H9 (cell line): ENCODE results near the gene COL4A2. TPM values are rescaled to one million over a fixed set of nuclear protein-coding genes. Genes with fewer than 3 reads are reported as not detected.

Source experiments
- DNase-seq: peaks from one replicate; pipeline ENCODE4 v3.0.0-alpha.2; 2017
- H2AFZ ChIP-seq: one replicate; pipeline ENCODE4 v1.6.1; 2013; ENCODE audit warnings: mild to moderate bottlenecking, low read length, control low read depth, moderate library complexity
- H2AK5ac ChIP-seq: 2 replicates; pipeline ENCODE4 v1.6.1; 2013; ENCODE audit warnings: low read length, control low read depth, mixed read lengths; ENCODE audit not compliant: insufficient read length
- H2BK120ac ChIP-seq: one replicate; pipeline ENCODE4 v1.6.1; 2013; ENCODE audit warnings: low read depth, mild to moderate bottlenecking, low read length, control low read depth, inconsistent platforms; ENCODE audit not compliant: poor library complexity, severe bottlenecking
- H2BK12ac ChIP-seq: 2 replicates; pipeline ENCODE4 v1.6.1; 2013; ENCODE audit warnings: low read length, control low read depth, mixed read lengths, low read depth; ENCODE audit not compliant: insufficient read length
- H2BK15ac ChIP-seq: 2 replicates; pipeline ENCODE4 v1.6.1; 2013; ENCODE audit warnings: low read depth, low read length, control low read depth
- H2BK20ac ChIP-seq: one replicate; pipeline ENCODE4 v1.6.1; 2013; ENCODE audit warnings: low read depth, mild to moderate bottlenecking, low read length, control low read depth, inconsistent platforms; ENCODE audit not compliant: poor library complexity, severe bottlenecking
- H2BK5ac ChIP-seq: 2 replicates; pipeline ENCODE4 v1.6.1; 2013; ENCODE audit warnings: low read length, control low read depth, mixed read lengths; ENCODE audit not compliant: insufficient read length
- H3K14ac ChIP-seq: 2 replicates; pipeline ENCODE4 v1.6.1; 2013; ENCODE audit warnings: low read length, control low read depth; ENCODE audit not compliant: insufficient read depth
- H3K18ac ChIP-seq: 2 replicates; pipeline ENCODE4 v1.6.1; 2013; ENCODE audit warnings: low read depth, mild to moderate bottlenecking, mixed read lengths, low read length, control low read depth; ENCODE audit not compliant: insufficient read length
- H3K23ac ChIP-seq: 2 replicates; pipeline ENCODE4 v1.6.1; 2013; ENCODE audit warnings: low read length, control low read depth, mixed read lengths, low read depth; ENCODE audit not compliant: insufficient read length
- H3K23me2 ChIP-seq: 2 replicates; pipeline ENCODE4 v1.6.1; 2013; ENCODE audit warnings: low read depth, mild to moderate bottlenecking, mixed read lengths, low read length, control low read depth; ENCODE audit not compliant: insufficient read length, poor library complexity, severe bottlenecking
- H3K27ac ChIP-seq: 2 replicates; pipeline ENCODE4 v1.5.1; 2013; ENCODE audit warnings: low read length, control low read depth, mixed read lengths, low read depth; ENCODE audit not compliant: insufficient read length
- H3K27me3 ChIP-seq: 2 replicates; pipeline ENCODE4 v1.6.1; 2013; ENCODE audit warnings: low read length, control low read depth, inconsistent platforms; ENCODE audit not compliant: insufficient read depth
- H3K4ac ChIP-seq: 2 replicates; pipeline ENCODE4 v1.6.1; 2013; ENCODE audit warnings: low read depth, mild to moderate bottlenecking, control low read depth, inconsistent platforms, low read length, moderate library complexity
- H3K4me1 ChIP-seq: 2 replicates; pipeline ENCODE4 v1.6.1; 2013; ENCODE audit warnings: low read length, control low read depth, inconsistent platforms; ENCODE audit not compliant: insufficient read depth
- H3K4me2 ChIP-seq: 2 replicates; pipeline ENCODE4 v1.6.1; 2013; ENCODE audit warnings: low read length, control low read depth, mixed read lengths; ENCODE audit not compliant: insufficient read length, insufficient read depth
- H3K56ac ChIP-seq: 2 replicates; pipeline ENCODE4 v1.6.1; 2013; ENCODE audit warnings: low read depth, mild to moderate bottlenecking, mixed read lengths, low read length, control low read depth; ENCODE audit not compliant: insufficient read length
- H3K79me1 ChIP-seq: 2 replicates; pipeline ENCODE4 v1.6.1; 2013; ENCODE audit warnings: low read depth, mild to moderate bottlenecking, moderate library complexity, low read length, control low read depth, inconsistent platforms; ENCODE audit not compliant: insufficient read depth, poor library complexity, severe bottlenecking
- H3K79me2 ChIP-seq: 2 replicates; pipeline ENCODE4 v1.6.1; 2013; ENCODE audit warnings: low read length, control low read depth, inconsistent platforms; ENCODE audit not compliant: insufficient read depth
- H3K9ac ChIP-seq: 2 replicates; pipeline ENCODE4 v1.6.1; 2013; ENCODE audit warnings: low read length, control low read depth, mixed read lengths; ENCODE audit not compliant: insufficient read length; ENCODE audit errors: extremely low read depth
- H3K9me3 ChIP-seq: one replicate; pipeline ENCODE4 v1.6.1; 2013; ENCODE audit warnings: low read depth, low read length, inconsistent platforms; ENCODE audit not compliant: control insufficient read depth
- H3T11ph ChIP-seq: one replicate; pipeline ENCODE4 v1.6.1; 2013; ENCODE audit warnings: mild to moderate bottlenecking, low read length, control low read depth, inconsistent platforms
- H4K20me1 ChIP-seq: one replicate; pipeline ENCODE4 v1.6.1; 2013; ENCODE audit not compliant: control insufficient read depth, insufficient read length, insufficient read depth
- H4K5ac ChIP-seq: 2 replicates; pipeline ENCODE4 v1.6.1; 2013; ENCODE audit warnings: low read depth, mild to moderate bottlenecking, mixed read lengths, low read length, control low read depth; ENCODE audit not compliant: insufficient read length
- H4K8ac ChIP-seq: replicated peaks from 2 replicates; pipeline ENCODE4 v1.6.1; 2013; ENCODE audit warnings: low read length, control low read depth, mixed read lengths, low read depth; ENCODE audit not compliant: insufficient read length
- H4K91ac ChIP-seq: 2 replicates; pipeline ENCODE4 v1.6.1; 2013; ENCODE audit warnings: low read depth, mild to moderate bottlenecking, moderate library complexity, mixed read lengths, low read length, control low read depth; ENCODE audit not compliant: insufficient read length
- H3K27ac Mint-ChIP-seq, 3 experiments: 2 replicates in 2 of 3; 3 replicates in 1 of 3; pipeline ENCODE4 v1.8.0; 2020 to 2021; ENCODE audit warnings: mixed read lengths in 3 of 3, mild to moderate bottlenecking in 1 of 3, moderate library complexity in 1 of 3
- H3K27me3 Mint-ChIP-seq: 2 replicates; pipeline ENCODE4 v1.8.0; 2021; ENCODE audit warnings: low read depth, mild to moderate bottlenecking, moderate library complexity, mixed read lengths
- H3K36me3 Mint-ChIP-seq, 3 experiments: 2 replicates in 2 of 3; 3 replicates in 1 of 3; pipeline ENCODE4 v1.8.0; 2020 to 2021; ENCODE audit warnings: low read depth in 3 of 3, mixed read lengths in 3 of 3; ENCODE audit not compliant: insufficient read depth in 1 of 3
- H3K4me1 Mint-ChIP-seq, 2 experiments: 2 replicates each; pipeline ENCODE4 v1.8.0; 2020; ENCODE audit warnings: mixed read lengths in 2 of 2
- H3K4me3 Mint-ChIP-seq, 2 experiments: 2 replicates in 1 of 2; 3 replicates in 1 of 2; pipeline ENCODE4 v1.8.0; 2020 to 2021; ENCODE audit warnings: mild to moderate bottlenecking in 2 of 2, mixed read lengths in 2 of 2, moderate library complexity in 1 of 2
- H3K9me3 Mint-ChIP-seq, 2 experiments: 2 replicates in 1 of 2; 3 replicates in 1 of 2; pipeline ENCODE4 v1.8.0; 2020; ENCODE audit warnings: mild to moderate bottlenecking in 2 of 2, mixed read lengths in 2 of 2, moderate library complexity in 1 of 2
- WGBS: extraction: QIAGEN DNeasy Blood & Tissue Kit; methylation state at CpG from one replicate; pipeline ENCODE4 v1.1.7; 2013; ENCODE audit warnings: missing lambda C conversion rate, low lambda C conversion rate, mixed read lengths; ENCODE audit not compliant: insufficient read length; ENCODE audit errors: extremely low coverage; 5-methylcytosine and 5-hydroxymethylcytosine counted together
- total RNA-seq: library from RNA; stranded (reverse); gene quantifications from 2 replicates; pipeline ENCODE4 v1.2.1, GENCODE V29; 2021
- TF ChIP-seq, protein P1 (sequence below): fragments of 200-600 bp; sonication (generic); conservative IDR thresholded peaks from 3 replicates; pipeline ENCODE4 v1.8.0; 2021; ENCODE audit warnings: antibody characterized with exemption, mild to moderate bottlenecking

COL4A2 gene
- total RNA-seq, 1 experiment from 2014 or later: 76.5 TPM

DNA sequence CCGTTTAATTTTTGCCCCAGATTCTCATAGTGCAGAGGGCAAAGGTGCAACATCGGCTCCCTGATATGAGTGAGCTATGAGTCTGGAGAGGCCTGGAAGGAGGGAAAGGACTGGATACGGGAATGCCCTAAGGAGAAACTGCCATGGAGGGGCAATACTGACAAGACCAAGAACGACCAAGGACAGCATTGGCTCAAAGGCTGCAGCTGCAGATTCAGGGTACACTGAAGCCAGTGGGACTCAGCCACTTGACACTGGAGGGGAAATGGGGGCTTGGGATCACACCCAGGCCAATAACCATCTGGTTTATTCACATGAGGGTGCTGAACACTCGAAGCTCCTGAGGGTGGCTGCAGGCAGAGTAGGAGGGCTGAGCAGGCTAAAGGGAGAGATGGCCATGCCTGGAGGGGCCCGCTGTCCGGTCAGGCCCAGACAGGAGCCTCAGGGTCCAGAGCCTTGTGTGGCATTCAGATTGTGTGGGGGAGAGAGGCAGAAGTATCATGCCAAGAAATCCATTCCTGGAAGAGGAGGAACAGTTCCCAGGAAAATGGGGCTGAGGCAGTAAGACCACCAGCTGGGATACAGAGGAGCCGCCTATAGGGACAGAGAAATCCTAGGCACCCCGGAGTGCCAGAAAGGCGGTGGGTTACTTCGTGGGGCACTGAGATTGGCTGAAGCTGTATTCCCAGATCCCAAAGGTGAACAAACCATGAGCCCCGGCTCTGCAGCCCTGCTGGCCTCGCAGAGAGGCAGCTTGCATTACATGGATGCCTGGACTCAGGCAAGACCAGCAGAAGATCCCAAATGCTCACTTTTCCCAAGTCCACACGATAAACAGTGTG is 20.9 kb upstream of the COL4A2 start:
- Histone ChIP-seq H2BK20ac (no peak overlapping the region), H3K9me3 (no peaks in the 10 kb centered on the region), H3K27ac (no peak overlapping the region), H2AFZ (no peak overlapping the region), H3K4ac (no peak overlapping the region), H3K56ac (no peak overlapping the region), H3K4me2 (no peak overlapping the region), H3T11ph (no peak overlapping the region), H3K18ac (no peak overlapping the region), H2AK5ac (no peak overlapping the region), H4K20me1 (no peaks in the 10 kb centered on the region), H3K79me1 (no peaks in the 10 kb centered on the region), H3K27me3 (no peaks in the 10 kb centered on the region), H2BK5ac (no peak overlapping the region), H3K79me2 (no peaks in the 10 kb centered on the region; the same call in 1 of the 2 replicates), H3K9ac (no peak overlapping the region), H3K14ac (no peak overlapping the region), H2BK120ac (no peak overlapping the region), H3K4me1 (no peaks in the 10 kb centered on the region), H3K23ac (no peak overlapping the region), H2BK15ac (no peak overlapping the region), H4K8ac (no peak overlapping the region), H2BK12ac (no peak overlapping the region), H3K23me2 (no peaks in the 10 kb centered on the region), H4K91ac (no peak overlapping the region), H4K5ac (no peak overlapping the region)
- no CpG with 5 or more reads among the region's 14 CpGs for WGBS
- no peak overlapping the region for H3K4me3 Mint-ChIP-seq
- no peaks in the 10 kb centered on the region for H3K9me3 Mint-ChIP-seq
- no peaks in the 10 kb centered on the region; the same call in 1 of the 2 replicates for H3K27me3 Mint-ChIP-seq
- peaks cover 3% of the 10 kb centered on the region in 2 experiments; a peak in 2 of 4 replicates for H3K4me1 Mint-ChIP-seq
- TF ChIP-seq, protein P1, sequence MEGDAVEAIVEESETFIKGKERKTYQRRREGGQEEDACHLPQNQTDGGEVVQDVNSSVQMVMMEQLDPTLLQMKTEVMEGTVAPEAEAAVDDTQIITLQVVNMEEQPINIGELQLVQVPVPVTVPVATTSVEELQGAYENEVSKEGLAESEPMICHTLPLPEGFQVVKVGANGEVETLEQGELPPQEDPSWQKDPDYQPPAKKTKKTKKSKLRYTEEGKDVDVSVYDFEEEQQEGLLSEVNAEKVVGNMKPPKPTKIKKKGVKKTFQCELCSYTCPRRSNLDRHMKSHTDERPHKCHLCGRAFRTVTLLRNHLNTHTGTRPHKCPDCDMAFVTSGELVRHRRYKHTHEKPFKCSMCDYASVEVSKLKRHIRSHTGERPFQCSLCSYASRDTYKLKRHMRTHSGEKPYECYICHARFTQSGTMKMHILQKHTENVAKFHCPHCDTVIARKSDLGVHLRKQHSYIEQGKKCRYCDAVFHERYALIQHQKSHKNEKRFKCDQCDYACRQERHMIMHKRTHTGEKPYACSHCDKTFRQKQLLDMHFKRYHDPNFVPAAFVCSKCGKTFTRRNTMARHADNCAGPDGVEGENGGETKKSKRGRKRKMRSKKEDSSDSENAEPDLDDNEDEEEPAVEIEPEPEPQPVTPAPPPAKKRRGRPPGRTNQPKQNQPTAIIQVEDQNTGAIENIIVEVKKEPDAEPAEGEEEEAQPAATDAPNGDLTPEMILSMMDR: no peak
- H3K27ac Mint-ChIP-seq: peak overlapping the region in 1 of 3 experiments; percentile 37; a peak in 3 of 7 replicates
- no peak for DNase-seq
- H3K36me3 Mint-ChIP-seq: peaks cover 0 to 3% (median 0%) of the 10 kb centered on the region in 3 experiments; a peak in 5 of 7 replicates
